B cell (primary cell): ENCODE results near the gene PDZD7.

Source experiments
- EZH2 ChIP-seq: IDR thresholded peaks from 2 replicates; pipeline ENCODE4 v1.6.1; 2012; ENCODE audit warnings: borderline replicate concordance, low read depth, mild to moderate bottlenecking, moderate library complexity, low read length; ENCODE audit not compliant: insufficient read depth, poor library complexity, severe bottlenecking
- TF ChIP-seq, protein P1 (sequence below): fragments of 200-600 bp; IDR thresholded peaks from one replicate; pipeline ENCODE4 v1.8.0; 2022; ENCODE audit warnings: antibody characterized with exemption, mild to moderate bottlenecking

DNA sequence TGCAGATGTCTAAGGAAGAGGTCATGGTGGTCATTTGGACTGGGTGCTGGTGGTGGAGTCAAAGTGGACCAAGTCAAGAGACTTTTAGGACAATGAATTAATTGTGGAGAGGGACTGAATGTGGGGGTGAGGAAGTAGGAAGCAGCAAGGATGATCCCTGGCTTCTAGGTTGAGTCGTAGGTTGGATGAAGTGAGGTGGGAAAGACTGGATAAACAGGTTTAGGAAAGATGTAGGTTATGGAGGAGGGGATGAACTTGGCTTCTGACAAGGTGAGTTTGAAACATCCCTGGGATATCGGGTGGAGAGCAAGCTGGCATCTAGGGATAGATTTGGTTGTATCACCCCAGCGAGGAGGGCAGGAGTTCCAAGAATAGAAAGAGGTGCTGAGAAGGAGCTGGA lies 54.0 kb downstream of the PDZD7 start:
- TF ChIP-seq, protein P1, sequence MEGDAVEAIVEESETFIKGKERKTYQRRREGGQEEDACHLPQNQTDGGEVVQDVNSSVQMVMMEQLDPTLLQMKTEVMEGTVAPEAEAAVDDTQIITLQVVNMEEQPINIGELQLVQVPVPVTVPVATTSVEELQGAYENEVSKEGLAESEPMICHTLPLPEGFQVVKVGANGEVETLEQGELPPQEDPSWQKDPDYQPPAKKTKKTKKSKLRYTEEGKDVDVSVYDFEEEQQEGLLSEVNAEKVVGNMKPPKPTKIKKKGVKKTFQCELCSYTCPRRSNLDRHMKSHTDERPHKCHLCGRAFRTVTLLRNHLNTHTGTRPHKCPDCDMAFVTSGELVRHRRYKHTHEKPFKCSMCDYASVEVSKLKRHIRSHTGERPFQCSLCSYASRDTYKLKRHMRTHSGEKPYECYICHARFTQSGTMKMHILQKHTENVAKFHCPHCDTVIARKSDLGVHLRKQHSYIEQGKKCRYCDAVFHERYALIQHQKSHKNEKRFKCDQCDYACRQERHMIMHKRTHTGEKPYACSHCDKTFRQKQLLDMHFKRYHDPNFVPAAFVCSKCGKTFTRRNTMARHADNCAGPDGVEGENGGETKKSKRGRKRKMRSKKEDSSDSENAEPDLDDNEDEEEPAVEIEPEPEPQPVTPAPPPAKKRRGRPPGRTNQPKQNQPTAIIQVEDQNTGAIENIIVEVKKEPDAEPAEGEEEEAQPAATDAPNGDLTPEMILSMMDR = no peak
- no peak for TF ChIP-seq EZH2
